GM12878 (cell line): ENCODE results near the gene GMPPB. TPM values are rescaled to one million over a fixed set of nuclear protein-coding genes. Genes with fewer than 3 reads are reported as not detected.

ENCODE experiments used
- BCL11A ChIP-seq: IDR thresholded peaks from 2 replicates; pipeline ENCODE4 v1.6.1; 2011; ENCODE audit warnings: low read depth, low read length
- BMI1 ChIP-seq: fragments of 450-650 bp; IDR thresholded peaks from 2 replicates; pipeline ENCODE4 v1.6.1; 2016; ENCODE audit warnings: mild to moderate bottlenecking, moderate library complexity, borderline replicate concordance
- CEBPB ChIP-seq, 2 experiments: fragments of 150-350 bp in 1 of 2; IDR thresholded peaks; 2 replicates each; pipeline ENCODE4 v1.6.1; 2012 to 2014; ENCODE audit warnings: low read depth in 2 of 2, low read length in 2 of 2, borderline replicate concordance in 1 of 2, inconsistent platforms in 1 of 2
- CHD2 ChIP-seq: IDR thresholded peaks from 2 replicates; pipeline ENCODE4 v1.6.1; 2011; ENCODE audit warnings: low read depth, low read length, improper control_type of control experiment, borderline replicate concordance
- EGR1 ChIP-seq, 2 experiments: IDR thresholded peaks; 1 replicate in 1 of 2; 2 replicates in 1 of 2; pipeline ENCODE4 v1.6.1; 2011 to 2012; ENCODE audit warnings: low read depth in 2 of 2, low read length in 2 of 2, borderline replicate concordance in 1 of 2, mild to moderate bottlenecking in 1 of 2, moderate library complexity in 1 of 2
- FOS ChIP-seq: IDR thresholded peaks from 3 replicates; pipeline ENCODE4 v1.6.1; 2011; ENCODE audit warnings: borderline replicate concordance; ENCODE audit not compliant: insufficient read length; ENCODE audit errors: extremely low read depth
- HDAC6 ChIP-seq: fragments of 200-600 bp; sonication (generic); IDR thresholded peaks from one replicate; pipeline ENCODE4 v1.8.0; 2017; ENCODE audit warnings: antibody characterized with exemption; ENCODE audit not compliant: unreplicated experiment
- NR2F1 ChIP-seq: fragments of 450-650 bp; conservative IDR thresholded peaks from 2 replicates; pipeline ENCODE4 v1.6.1; 2017; ENCODE audit warnings: mild to moderate bottlenecking
- POLR2AphosphoS5 ChIP-seq: IDR thresholded peaks from 2 replicates; pipeline ENCODE4 v1.6.1; 2011; ENCODE audit warnings: mild to moderate bottlenecking, low read length, inconsistent platforms
- RAD21 ChIP-seq: IDR thresholded peaks from 2 replicates; pipeline ENCODE4 v1.6.1; 2011; ENCODE audit warnings: mild to moderate bottlenecking, low read depth, low read length, moderate library complexity; ENCODE audit not compliant: insufficient read depth
- SMAD1 ChIP-seq: fragments of 450-650 bp; IDR thresholded peaks from 2 replicates; pipeline ENCODE4 v1.6.1; 2018; ENCODE audit warnings: mild to moderate bottlenecking, low read depth; ENCODE audit not compliant: partially characterized antibody
- SMAD5 ChIP-seq: IDR thresholded peaks from 2 replicates; pipeline ENCODE4 v1.6.1; 2016; ENCODE audit warnings: antibody characterized with exemption, low read depth
- TAF1 ChIP-seq: IDR thresholded peaks from 2 replicates; pipeline ENCODE4 v1.6.1; 2011; ENCODE audit warnings: mild to moderate bottlenecking, low read depth, low read length, borderline replicate concordance
- polyA plus RNA-seq, 11 experiments: library from polyadenylated mRNA; depleted of rRNA in 4 of 11; unstranded in 6 of 11; stranded (reverse) in 5 of 11; fragments of >200 nt; fragmentation: Nextera tagmentation in 4 of 11; fragmentation: Illumina TruSeq in 1 of 11; extraction: Ambion mirVana in 4 of 11; extraction: Trizol in 1 of 11; gene quantifications; 1 replicate in 1 of 11; 2 replicates in 10 of 11; pipeline versions ENCODE4 v1.2.1 to v1.2.3, GENCODE V29; 2011 to 2016; ENCODE audit warnings: inconsistent platforms in 2 of 11, missing spikeins in 2 of 11, low read depth in 1 of 11
- total RNA-seq, 4 experiments: library from RNA; depleted of rRNA in 3 of 4; stranded (reverse); fragments of >200 nt in 3 of 4; fragmentation: Illumina TruSeq in 1 of 4; extraction: Trizol in 1 of 4; gene quantifications; 2 replicates each; pipeline versions ENCODE4 v1.2.1 to v1.2.3, GENCODE V29; 2013 to 2021
- TF ChIP-seq, protein P1 (sequence below): IDR thresholded peaks from 2 replicates; pipeline ENCODE4 v1.6.1; 2012; ENCODE audit warnings: improper control_type of control experiment, low read depth, low read length; ENCODE audit not compliant: insufficient replicate concordance
- TF ChIP-seq, protein P2 (sequence below): fragments of 450-650 bp; IDR thresholded peaks from 2 replicates; pipeline ENCODE4 v1.6.1; 2016; ENCODE audit warnings: mild to moderate bottlenecking, moderate library complexity, borderline replicate concordance
- TF ChIP-seq, protein P3 (sequence below): IDR thresholded peaks from 2 replicates; pipeline ENCODE4 v1.6.1; 2012; ENCODE audit warnings: low read depth, low read length, improper control_type of control experiment
- TF ChIP-seq, protein P4 (sequence below): IDR thresholded peaks from 2 replicates; pipeline ENCODE4 v1.6.1; 2012; ENCODE audit warnings: low read depth, low read length, improper control_type of control experiment

The GMPPB gene
- total and polyA plus RNA-seq, 10 of the 15 experiments (the other 5 are each of a cell fraction or from before 2014, with no cell fraction given) = 2.3 to 99.5 (median 23.3) TPM

DNA sequence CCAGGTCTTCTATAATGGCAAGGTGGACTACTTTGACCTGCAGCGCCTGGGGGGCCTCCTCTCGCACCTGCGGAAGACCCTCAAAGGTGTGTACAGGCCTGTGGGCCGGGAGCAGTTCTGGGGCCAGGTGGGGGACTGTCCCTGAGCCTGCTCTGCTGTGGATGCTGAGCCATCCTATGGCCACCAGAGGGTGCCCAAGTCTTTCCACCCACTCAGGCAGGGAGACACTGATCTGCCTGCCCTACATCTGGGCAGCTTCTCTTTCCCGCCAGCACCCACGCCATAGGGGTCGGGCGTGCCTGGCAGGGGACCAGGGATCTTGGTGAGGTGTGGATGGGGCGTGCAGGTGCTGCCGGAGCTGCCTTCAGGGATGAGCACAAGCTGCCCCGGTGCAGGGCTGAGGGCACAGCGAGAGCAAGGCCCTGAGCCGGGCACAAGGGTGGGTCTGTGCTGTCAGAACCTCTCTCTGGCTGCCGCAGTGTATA is 20.3 kb downstream of the GMPPB start (continued):
- TF ChIP-seq, protein P1, sequence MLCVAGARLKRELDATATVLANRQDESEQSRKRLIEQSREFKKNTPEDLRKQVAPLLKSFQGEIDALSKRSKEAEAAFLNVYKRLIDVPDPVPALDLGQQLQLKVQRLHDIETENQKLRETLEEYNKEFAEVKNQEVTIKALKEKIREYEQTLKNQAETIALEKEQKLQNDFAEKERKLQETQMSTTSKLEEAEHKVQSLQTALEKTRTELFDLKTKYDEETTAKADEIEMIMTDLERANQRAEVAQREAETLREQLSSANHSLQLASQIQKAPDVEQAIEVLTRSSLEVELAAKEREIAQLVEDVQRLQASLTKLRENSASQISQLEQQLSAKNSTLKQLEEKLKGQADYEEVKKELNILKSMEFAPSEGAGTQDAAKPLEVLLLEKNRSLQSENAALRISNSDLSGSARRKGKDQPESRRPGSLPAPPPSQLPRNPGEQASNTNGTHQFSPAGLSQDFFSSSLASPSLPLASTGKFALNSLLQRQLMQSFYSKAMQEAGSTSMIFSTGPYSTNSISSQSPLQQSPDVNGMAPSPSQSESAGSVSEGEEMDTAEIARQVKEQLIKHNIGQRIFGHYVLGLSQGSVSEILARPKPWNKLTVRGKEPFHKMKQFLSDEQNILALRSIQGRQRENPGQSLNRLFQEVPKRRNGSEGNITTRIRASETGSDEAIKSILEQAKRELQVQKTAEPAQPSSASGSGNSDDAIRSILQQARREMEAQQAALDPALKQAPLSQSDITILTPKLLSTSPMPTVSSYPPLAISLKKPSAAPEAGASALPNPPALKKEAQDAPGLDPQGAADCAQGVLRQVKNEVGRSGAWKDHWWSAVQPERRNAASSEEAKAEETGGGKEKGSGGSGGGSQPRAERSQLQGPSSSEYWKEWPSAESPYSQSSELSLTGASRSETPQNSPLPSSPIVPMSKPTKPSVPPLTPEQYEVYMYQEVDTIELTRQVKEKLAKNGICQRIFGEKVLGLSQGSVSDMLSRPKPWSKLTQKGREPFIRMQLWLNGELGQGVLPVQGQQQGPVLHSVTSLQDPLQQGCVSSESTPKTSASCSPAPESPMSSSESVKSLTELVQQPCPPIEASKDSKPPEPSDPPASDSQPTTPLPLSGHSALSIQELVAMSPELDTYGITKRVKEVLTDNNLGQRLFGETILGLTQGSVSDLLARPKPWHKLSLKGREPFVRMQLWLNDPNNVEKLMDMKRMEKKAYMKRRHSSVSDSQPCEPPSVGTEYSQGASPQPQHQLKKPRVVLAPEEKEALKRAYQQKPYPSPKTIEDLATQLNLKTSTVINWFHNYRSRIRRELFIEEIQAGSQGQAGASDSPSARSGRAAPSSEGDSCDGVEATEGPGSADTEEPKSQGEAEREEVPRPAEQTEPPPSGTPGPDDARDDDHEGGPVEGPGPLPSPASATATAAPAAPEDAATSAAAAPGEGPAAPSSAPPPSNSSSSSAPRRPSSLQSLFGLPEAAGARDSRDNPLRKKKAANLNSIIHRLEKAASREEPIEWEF = no peak
- TF ChIP-seq CHD2 = no peak
- TF ChIP-seq, protein P2, sequence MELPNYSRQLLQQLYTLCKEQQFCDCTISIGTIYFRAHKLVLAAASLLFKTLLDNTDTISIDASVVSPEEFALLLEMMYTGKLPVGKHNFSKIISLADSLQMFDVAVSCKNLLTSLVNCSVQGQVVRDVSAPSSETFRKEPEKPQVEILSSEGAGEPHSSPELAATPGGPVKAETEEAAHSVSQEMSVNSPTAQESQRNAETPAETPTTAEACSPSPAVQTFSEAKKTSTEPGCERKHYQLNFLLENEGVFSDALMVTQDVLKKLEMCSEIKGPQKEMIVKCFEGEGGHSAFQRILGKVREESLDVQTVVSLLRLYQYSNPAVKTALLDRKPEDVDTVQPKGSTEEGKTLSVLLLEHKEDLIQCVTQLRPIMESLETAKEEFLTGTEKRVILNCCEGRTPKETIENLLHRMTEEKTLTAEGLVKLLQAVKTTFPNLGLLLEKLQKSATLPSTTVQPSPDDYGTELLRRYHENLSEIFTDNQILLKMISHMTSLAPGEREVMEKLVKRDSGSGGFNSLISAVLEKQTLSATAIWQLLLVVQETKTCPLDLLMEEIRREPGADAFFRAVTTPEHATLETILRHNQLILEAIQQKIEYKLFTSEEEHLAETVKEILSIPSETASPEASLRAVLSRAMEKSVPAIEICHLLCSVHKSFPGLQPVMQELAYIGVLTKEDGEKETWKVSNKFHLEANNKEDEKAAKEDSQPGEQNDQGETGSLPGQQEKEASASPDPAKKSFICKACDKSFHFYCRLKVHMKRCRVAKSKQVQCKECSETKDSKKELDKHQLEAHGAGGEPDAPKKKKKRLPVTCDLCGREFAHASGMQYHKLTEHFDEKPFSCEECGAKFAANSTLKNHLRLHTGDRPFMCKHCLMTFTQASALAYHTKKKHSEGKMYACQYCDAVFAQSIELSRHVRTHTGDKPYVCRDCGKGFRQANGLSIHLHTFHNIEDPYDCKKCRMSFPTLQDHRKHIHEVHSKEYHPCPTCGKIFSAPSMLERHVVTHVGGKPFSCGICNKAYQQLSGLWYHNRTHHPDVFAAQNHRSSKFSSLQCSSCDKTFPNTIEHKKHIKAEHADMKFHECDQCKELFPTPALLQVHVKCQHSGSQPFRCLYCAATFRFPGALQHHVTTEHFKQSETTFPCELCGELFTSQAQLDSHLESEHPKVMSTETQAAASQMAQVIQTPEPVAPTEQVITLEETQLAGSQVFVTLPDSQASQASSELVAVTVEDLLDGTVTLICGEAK = no peak
- no peak for TF ChIP-seq CEBPB (IDR thresholded peaks at IDR 0.05; ENCODE audit: borderline replicate concordance in 1 of 2, low read depth in 2 of 2, low read length in 2 of 2)
- no peak for TF ChIP-seq SMAD5
- TF ChIP-seq, protein P3, sequence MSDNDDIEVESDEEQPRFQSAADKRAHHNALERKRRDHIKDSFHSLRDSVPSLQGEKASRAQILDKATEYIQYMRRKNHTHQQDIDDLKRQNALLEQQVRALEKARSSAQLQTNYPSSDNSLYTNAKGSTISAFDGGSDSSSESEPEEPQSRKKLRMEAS = no peak
- TF ChIP-seq TAF1 = no peak
- no peak for TF ChIP-seq POLR2AphosphoS5
- no peak for TF ChIP-seq HDAC6
- no peak for TF ChIP-seq BCL11A
- peak; percentile 71 for TF ChIP-seq RAD21
- TF ChIP-seq, protein P4, sequence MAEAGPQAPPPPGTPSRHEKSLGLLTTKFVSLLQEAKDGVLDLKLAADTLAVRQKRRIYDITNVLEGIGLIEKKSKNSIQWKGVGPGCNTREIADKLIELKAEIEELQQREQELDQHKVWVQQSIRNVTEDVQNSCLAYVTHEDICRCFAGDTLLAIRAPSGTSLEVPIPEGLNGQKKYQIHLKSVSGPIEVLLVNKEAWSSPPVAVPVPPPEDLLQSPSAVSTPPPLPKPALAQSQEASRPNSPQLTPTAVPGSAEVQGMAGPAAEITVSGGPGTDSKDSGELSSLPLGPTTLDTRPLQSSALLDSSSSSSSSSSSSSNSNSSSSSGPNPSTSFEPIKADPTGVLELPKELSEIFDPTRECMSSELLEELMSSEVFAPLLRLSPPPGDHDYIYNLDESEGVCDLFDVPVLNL = 0 out of 2 replicates have a peak, but pooled peaks have one; percentile 17
- peak in 1 of 2 experiments; percentile 63; a peak in 2 of 3 replicates for TF ChIP-seq EGR1 (IDR thresholded peaks at IDR 0.05; ENCODE audit: borderline replicate concordance in 1 of 2, low read depth in 2 of 2, low read length in 2 of 2)
- no peak for TF ChIP-seq BMI1
- TF ChIP-seq FOS = no peak
- TF ChIP-seq NR2F1 = no peak
- TF ChIP-seq SMAD1 = no peak
